Measurements from ENCODE around the gene MYOT.
A peak's percentile ranks its signal among the peaks of the same experiment; 100 is the strongest.

MYOT gene

DNA sequence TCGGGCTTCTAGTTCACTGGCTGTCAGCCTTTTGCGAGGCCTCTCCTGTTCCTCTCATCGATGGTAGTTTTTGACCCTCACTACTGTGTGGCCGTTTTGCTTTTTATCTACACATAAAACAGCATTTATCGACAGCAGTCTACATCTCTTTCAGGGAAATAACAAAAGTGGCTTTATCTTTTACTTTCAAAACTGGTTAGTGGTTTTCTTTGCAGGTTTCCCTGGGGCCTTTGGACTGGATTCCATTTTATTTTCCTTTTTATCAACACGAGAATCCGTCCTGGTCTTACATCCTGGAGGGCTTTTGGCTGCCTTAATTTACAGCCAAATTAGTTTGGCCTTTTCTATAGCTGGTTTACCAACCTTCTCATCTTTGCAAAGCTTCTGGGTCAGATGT lies 20.8 kb downstream of the MYOT start:
- TF ChIP-seq SNAI2 (CRISPR knock-in tag; IDR thresholded peaks at IDR 0.05) (no peak), ZNF70 (CRISPR knock-in tag; IDR thresholded peaks at IDR 0.05) (no peak), ZNF565 (CRISPR knock-in tag; conservative IDR thresholded peaks at IDR 0.05; ENCODE audit: low read depth) (no peak), TCF4 (CRISPR knock-in tag; IDR thresholded peaks at IDR 0.05; ENCODE audit: borderline replicate concordance) (no peak)
- TF ChIP-seq, protein P1, sequence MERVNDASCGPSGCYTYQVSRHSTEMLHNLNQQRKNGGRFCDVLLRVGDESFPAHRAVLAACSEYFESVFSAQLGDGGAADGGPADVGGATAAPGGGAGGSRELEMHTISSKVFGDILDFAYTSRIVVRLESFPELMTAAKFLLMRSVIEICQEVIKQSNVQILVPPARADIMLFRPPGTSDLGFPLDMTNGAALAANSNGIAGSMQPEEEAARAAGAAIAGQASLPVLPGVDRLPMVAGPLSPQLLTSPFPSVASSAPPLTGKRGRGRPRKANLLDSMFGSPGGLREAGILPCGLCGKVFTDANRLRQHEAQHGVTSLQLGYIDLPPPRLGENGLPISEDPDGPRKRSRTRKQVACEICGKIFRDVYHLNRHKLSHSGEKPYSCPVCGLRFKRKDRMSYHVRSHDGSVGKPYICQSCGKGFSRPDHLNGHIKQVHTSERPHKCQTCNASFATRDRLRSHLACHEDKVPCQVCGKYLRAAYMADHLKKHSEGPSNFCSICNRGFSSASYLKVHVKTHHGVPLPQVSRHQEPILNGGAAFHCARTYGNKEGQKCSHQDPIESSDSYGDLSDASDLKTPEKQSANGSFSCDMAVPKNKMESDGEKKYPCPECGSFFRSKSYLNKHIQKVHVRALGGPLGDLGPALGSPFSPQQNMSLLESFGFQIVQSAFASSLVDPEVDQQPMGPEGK (CRISPR knock-in tag; IDR thresholded peaks at IDR 0.05; ENCODE audit: borderline replicate concordance), result no peak
- peak; percentile 41 for ATAC-seq

DNA sequence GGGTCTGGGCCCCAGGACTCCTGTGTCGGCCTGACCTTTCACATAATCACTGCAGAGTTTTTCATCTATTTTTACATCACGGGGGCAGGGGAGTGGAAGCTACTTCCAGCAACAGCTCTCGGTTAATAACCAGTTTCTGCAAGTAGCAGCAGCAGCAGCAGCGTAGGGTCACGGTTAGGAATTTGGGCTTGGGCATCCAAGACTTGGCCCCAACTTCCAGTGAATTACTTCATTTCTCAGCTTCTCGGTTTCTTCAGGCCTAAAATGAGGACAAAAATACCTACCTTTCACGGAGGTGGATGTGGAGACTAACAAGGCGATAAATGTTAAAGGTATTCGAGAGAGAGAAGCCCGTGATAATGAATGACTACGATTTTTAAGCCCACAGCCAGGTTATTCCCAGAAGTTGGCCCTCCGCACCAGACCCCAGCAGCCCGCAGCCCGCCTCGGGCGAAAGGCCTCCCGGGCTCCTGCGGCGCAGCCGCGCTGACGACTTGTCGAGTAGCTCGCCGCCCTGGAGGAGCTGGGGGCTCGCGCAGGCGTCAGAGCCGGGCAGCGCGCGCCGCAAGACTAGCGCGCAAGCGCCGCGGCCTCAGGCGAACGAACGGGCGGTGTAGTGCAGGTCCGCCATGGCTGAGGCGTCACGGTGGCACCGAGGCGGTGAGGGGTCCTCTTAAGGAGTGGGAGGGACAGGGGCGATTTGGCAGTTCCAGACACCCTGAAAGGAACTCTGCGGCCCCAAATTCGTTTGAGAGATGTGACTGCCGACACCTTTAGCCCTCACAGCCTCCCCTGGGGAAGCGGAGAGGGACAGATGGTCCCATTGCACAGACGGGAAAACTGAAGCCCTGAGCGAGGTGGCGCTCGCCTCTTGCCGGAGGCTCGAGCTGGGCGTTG lies 21.5 kb downstream of the MYOT start, which contains the start of gene PKD2L2:
Gene PKD2L2, plus strand, starts transcription at position 595 of the 897 bp plus-strand sequence. Its CDS starts 35 bp downstream, at position 630.
- peak; percentile 99 for ATAC-seq
- no peak for TF ChIP-seq SNAI2 (CRISPR knock-in tag; IDR thresholded peaks at IDR 0.05)
- no peak for TF ChIP-seq ZFP30 (CRISPR knock-in tag; IDR thresholded peaks at IDR 0.05)
- TF ChIP-seq ARNTL (CRISPR knock-in tag; IDR thresholded peaks at IDR 0.05; ENCODE audit: borderline replicate concordance, low read depth), result no peak
- no peak for TF ChIP-seq ZFP3 (CRISPR knock-in tag; IDR thresholded peaks at IDR 0.05)
- no peak for TF ChIP-seq TCF4 (CRISPR knock-in tag; IDR thresholded peaks at IDR 0.05; ENCODE audit: borderline replicate concordance)
- TF ChIP-seq ZNF565 (CRISPR knock-in tag; conservative IDR thresholded peaks at IDR 0.05; ENCODE audit: low read depth), result no peak
- 0 out of 2 replicates have a peak, but pooled peaks have one; percentile 44 for TF ChIP-seq CSDC2 (CRISPR knock-in tag; IDR thresholded peaks at IDR 0.05)

DNA sequence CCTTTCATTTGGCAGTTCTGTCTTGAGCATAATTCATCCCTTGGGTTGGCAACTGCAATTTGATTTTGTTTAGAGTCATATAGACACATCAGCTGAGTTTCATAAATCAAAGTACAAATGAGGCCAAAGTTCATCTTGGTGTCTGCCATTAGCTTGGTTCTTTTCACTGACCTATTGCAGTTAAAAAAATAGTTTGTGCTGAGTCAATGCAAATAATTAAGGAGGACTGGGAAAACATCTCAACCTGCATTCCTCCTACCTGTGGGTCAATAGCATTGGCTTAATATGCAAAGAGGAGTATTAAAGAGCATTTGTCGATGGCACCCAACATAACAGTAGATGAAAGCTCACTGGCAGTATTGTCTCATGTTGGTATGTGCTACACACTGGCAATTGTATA lies 23.2 kb downstream of the MYOT start:
- TF ChIP-seq ISL1 (CRISPR knock-in tag; IDR thresholded peaks at IDR 0.05) (no peak), ZNF8 (CRISPR knock-in tag; IDR thresholded peaks at IDR 0.05) (no peak), ESRRG (CRISPR knock-in tag; IDR thresholded peaks at IDR 0.05) (no peak), ZC3H10 (CRISPR knock-in tag; IDR thresholded peaks at IDR 0.05) (no peak), ZNF70 (CRISPR knock-in tag; IDR thresholded peaks at IDR 0.05) (no peak), ZFP3 (CRISPR knock-in tag; IDR thresholded peaks at IDR 0.05) (no peak), TOX (CRISPR knock-in tag; IDR thresholded peaks at IDR 0.05; ENCODE audit: borderline replicate concordance) (no peak), ARNTL (CRISPR knock-in tag; IDR thresholded peaks at IDR 0.05; ENCODE audit: borderline replicate concordance, low read depth) (no peak)
- TF ChIP-seq, protein P2, sequence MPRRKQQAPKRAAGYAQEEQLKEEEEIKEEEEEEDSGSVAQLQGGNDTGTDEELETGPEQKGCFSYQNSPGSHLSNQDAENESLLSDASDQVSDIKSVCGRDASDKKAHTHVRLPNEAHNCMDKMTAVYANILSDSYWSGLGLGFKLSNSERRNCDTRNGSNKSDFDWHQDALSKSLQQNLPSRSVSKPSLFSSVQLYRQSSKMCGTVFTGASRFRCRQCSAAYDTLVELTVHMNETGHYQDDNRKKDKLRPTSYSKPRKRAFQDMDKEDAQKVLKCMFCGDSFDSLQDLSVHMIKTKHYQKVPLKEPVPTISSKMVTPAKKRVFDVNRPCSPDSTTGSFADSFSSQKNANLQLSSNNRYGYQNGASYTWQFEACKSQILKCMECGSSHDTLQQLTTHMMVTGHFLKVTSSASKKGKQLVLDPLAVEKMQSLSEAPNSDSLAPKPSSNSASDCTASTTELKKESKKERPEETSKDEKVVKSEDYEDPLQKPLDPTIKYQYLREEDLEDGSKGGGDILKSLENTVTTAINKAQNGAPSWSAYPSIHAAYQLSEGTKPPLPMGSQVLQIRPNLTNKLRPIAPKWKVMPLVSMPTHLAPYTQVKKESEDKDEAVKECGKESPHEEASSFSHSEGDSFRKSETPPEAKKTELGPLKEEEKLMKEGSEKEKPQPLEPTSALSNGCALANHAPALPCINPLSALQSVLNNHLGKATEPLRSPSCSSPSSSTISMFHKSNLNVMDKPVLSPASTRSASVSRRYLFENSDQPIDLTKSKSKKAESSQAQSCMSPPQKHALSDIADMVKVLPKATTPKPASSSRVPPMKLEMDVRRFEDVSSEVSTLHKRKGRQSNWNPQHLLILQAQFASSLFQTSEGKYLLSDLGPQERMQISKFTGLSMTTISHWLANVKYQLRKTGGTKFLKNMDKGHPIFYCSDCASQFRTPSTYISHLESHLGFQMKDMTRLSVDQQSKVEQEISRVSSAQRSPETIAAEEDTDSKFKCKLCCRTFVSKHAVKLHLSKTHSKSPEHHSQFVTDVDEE (CRISPR knock-in tag; IDR thresholded peaks at IDR 0.05), result no peak
- TF ChIP-seq, protein P1 (CRISPR knock-in tag; IDR thresholded peaks at IDR 0.05; ENCODE audit: borderline replicate concordance), result no peak
- no peak for ATAC-seq

DNA sequence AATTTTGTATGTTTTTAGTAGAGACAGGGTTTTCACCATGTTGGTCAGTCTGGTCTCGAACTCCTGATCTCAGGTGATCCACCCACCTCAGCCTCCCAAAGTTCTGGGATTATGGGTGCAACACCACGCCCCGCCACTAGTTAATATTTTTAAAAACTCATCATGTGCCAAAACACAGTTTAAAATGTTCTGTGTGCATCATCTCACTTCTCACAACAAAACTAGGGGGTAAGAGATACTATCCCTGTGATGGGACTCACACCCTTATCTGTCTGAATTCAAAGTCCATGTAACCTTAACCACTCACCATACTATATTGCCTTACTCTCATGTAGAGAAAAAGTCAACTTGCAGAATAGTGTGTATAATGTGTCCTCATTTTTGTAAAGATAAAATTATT lies 24.2 kb downstream of the MYOT start:
- no peak for ATAC-seq
- TF ChIP-seq, protein P3, sequence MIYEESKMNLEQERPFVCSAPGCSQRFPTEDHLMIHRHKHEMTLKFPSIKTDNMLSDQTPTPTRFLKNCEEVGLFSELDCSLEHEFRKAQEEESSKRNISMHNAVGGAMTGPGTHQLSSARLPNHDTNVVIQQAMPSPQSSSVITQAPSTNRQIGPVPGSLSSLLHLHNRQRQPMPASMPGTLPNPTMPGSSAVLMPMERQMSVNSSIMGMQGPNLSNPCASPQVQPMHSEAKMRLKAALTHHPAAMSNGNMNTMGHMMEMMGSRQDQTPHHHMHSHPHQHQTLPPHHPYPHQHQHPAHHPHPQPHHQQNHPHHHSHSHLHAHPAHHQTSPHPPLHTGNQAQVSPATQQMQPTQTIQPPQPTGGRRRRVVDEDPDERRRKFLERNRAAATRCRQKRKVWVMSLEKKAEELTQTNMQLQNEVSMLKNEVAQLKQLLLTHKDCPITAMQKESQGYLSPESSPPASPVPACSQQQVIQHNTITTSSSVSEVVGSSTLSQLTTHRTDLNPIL (CRISPR knock-in tag; IDR thresholded peaks at IDR 0.05; ENCODE audit: low read depth), result no peak
- TF ChIP-seq, protein P4, sequence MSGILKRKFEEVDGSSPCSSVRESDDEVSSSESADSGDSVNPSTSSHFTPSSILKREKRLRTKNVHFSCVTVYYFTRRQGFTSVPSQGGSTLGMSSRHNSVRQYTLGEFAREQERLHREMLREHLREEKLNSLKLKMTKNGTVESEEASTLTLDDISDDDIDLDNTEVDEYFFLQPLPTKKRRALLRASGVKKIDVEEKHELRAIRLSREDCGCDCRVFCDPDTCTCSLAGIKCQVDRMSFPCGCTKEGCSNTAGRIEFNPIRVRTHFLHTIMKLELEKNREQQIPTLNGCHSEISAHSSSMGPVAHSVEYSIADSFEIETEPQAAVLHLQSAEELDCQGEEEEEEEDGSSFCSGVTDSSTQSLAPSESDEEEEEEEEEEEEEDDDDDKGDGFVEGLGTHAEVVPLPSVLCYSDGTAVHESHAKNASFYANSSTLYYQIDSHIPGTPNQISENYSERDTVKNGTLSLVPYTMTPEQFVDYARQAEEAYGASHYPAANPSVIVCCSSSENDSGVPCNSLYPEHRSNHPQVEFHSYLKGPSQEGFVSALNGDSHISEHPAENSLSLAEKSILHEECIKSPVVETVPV (CRISPR knock-in tag; IDR thresholded peaks at IDR 0.05), result no peak
- TF ChIP-seq, protein P2 (CRISPR knock-in tag; IDR thresholded peaks at IDR 0.05), result no peak
- no peak for TF ChIP-seq SNAI2 (CRISPR knock-in tag; IDR thresholded peaks at IDR 0.05)
- TF ChIP-seq, protein P5, sequence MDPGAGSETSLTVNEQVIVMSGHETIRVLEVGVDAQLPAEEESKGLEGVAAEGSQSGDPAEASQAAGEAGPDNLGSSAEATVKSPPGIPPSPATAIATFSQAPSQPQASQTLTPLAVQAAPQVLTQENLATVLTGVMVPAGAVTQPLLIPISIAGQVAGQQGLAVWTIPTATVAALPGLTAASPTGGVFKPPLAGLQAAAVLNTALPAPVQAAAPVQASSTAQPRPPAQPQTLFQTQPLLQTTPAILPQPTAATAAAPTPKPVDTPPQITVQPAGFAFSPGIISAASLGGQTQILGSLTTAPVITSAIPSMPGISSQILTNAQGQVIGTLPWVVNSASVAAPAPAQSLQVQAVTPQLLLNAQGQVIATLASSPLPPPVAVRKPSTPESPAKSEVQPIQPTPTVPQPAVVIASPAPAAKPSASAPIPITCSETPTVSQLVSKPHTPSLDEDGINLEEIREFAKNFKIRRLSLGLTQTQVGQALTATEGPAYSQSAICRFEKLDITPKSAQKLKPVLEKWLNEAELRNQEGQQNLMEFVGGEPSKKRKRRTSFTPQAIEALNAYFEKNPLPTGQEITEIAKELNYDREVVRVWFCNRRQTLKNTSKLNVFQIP (CRISPR knock-in tag; IDR thresholded peaks at IDR 0.05; ENCODE audit: borderline replicate concordance, low read depth), result no peak
- no peak for TF ChIP-seq OSR1 (CRISPR knock-in tag; IDR thresholded peaks at IDR 0.05)
- no peak for TF ChIP-seq GLIS3 (CRISPR knock-in tag; IDR thresholded peaks at IDR 0.05)
- TF ChIP-seq ARNTL (CRISPR knock-in tag; IDR thresholded peaks at IDR 0.05; ENCODE audit: borderline replicate concordance, low read depth), result no peak

Data from SK-N-SH treated with all-trans-retinoic acid at 6 μM for 48 hours (cell line).